Activated CD4-positive, CD25-positive, alpha-beta regulatory T cell treated with anti-CD3 and anti-CD28 coated beads, Interleukin-2, amount 50 U/mL, for 24 hours (primary cell): ENCODE results near the gene EHD4.
A peak's percentile ranks its signal among the peaks of the same experiment; 100 is the strongest.

Source experiments
- ATAC-seq, 2 donors: fragments of 150-1000 bp; cut with Tn5 transposase; one replicate each; pipeline ENCODE4 v1.10.0; 2021; ENCODE audit warnings: mild to moderate bottlenecking in 1 of 2, moderate library complexity in 1 of 2

The EHD4 gene

DNA sequence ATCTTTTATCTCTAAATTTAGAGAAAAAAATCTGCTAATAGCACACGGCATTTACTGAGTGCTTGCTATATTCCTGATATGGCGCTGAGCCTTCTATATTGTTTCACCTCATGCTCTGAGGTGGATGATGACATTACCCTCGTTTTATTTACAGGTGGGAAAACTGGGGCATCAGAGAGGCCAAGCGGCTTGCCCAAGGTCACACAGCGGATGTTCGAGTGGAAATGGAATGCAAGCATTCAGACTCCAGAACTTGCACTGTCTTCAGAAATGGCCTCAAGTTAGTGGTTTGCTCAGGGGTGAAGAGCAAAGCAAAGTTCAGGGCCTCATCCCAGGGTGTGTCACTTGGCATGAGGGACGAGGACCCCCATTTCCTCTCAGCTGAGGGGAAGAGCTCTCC is 17.3 kb downstream of the EHD4 start:
- ATAC-seq, result no peak

DNA sequence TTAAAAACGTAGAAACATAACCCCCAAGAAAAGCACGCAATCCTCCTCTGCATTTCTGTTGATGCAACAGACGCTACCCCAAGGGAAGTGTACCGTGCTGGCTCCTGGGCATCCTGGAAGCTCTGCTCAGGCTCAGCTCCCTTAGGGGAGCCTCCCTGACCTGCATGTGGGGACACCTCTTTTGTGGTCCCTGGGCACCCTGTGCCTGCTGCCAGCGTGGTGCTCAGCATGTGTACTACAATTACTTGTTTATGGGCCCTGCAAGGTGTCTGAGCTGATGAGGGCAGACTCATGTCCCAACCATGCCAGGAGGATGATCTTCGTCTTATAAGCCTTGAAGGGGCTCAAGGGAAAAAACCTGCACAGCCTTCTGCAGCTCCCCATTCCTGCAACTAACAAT is 18.3 kb downstream of the EHD4 start:
- no peak for ATAC-seq

DNA sequence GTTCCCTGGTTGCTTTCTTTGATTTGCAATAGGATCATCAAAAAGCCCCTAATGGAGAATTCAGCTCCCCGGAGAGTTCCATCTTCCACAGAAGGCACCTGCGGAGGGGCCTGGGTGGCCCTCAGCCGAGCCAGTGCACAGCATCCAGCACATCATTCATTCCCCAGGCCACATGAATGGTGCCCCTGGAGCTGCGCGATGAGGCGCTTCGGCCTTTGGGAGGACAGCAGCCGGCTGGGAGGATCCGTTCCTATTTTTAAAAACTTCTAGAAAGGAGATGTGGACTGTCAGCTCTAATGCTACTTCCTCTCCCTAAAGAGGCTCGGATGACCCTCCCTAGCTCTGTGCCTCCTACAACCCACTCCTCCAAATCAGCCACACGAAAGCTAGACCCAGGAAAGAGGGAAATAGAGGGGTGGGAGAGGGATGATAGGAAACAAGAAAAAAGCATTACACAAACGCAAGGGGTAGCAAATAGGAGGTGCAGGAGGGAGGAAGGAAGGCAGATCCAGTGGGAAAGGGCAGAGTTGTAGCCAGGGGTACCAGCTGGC is 20.3 kb downstream of the EHD4 start:
- ATAC-seq, result no peak

- ATAC-seq, result no peak
Observed at GRCh38 chr15:41951571-41951970, 20.8 kb downstream of the EHD4 start.

- no peak for ATAC-seq
Observed at GRCh38 chr15:41950489-41950888, 21.9 kb downstream of the EHD4 start.

GRCh38 chr15:41950127-41950483 is 22.3 kb downstream of the EHD4 start:
- ATAC-seq, result no peak

- no peak for ATAC-seq
Observed at GRCh38 chr15:41949401-41950126, 22.8 kb downstream of the EHD4 start.

DNA sequence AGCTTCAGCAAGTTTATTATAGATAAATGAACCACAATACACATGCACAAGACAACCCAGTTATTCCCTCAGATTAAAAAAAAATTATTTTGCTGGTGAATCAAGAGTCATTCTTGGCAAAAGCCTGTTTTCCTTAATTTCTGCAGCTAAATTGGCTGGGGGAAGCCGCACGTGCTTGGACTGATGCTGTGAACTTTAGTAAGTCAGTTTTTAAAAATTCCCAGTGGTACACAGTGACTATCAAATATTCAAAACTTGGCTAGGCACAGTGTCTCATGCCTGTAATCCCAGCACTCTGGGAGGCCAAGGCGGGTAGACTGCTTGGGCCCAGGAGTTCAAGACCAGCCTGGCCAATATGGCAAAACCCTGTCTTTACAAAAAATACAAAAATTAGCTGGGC is 23.9 kb downstream of the EHD4 start:
- no peak for ATAC-seq

DNA sequence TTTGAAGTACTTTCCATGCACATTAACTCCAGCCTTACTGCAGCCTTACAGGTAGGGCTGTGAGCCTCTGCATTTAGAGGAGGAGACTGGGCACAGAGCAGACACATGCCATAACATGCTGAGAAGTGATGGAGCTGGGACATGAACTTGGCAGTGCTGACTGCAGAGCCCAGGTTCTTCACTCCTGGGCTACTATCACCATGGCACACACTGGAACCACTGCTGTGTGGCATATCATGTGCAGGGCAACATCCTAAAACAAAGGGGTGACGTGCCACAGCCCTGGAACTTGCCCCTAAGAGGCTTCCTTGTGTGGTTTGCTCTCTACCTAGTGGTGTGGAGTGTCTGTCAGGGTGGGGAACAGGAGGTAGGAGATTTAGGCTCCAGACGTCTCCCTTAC is 25.4 kb downstream of the EHD4 start:
- ATAC-seq, result no peak

- ATAC-seq, result no peak
Observed at GRCh38 chr15:41945731-41946130, 26.6 kb downstream of the EHD4 start.

DNA sequence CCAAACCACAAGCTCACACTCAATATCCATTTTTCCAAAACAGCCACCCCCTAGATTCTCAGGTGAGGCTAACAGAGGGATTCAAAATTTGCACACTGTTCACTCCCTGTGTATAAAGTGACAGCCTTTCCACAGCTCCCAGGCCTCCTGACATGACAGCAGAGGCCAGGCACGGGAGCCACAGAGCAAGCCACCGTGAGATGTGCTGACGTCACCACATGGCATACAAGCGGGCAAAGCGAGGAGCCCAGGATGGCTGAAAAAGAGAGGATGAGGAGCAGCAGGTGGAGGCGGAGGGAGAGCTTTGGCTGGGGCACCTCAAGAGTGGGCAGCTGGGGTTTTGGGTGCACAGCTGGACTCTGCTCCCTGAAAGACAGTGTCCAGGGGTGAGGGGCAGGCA is 27.1 kb downstream of the EHD4 start:
- no peak for ATAC-seq

- ATAC-seq, result no peak
Observed at GRCh38 chr15:41944313-41944940, 27.9 kb downstream of the EHD4 start.

DNA sequence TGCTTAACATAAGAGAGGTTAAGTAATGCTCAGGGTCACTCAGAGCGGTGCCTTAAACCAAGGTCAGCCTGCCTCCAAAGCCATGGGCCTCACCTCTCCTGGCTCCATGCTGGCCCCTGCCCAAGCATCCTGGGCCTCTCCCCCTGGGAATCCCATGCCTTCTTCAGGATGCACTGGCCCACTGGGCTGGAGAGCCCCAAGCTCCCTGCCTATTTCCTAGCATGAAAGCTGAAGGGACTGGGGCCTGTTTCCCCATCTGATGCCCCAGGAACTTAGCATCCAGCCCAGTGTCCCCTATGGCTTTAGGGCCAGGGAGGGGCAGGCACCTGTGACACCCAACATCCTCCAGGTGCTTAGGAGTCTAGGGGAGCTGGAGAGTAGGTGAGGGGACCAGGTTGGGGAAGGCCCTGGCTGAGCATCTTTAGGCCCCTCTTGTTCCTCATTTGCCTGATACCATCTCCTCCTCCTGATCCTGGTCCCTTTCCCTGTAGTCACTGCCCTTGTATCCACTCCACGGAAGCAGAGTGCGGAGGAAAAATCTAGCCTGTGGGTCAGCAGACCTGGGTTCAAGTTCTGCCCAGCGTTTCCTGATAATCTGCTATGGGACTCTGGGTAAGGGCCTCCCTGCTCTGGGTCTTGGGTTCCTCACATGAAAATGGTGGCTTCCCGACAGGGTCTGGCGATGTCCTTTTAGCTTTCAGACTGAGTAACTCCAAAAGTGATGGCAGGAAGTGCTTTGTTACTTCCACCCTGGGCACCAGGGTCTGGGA is 28.6 kb downstream of the EHD4 start:
- no peak for ATAC-seq

DNA sequence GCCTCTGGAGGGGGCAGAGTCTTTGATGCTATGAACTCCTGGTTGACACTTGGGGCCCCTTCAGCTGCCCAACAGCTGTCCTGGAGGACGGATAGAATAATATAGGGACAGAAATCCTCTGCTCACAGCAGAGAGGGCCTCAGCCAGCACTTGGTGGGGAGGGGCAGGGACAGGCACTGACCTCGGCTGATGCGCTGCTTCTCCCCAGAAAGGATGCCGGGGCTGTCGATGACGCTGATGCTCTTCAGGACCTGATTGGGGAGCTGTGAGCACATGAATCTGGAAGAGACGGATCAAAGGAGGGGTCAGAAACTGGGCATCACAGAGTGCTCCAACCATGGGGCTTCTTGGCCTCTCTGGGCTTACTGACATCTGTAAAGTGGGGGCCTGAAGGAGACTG is 29.5 kb downstream of the EHD4 start:
- no peak for ATAC-seq

GRCh38 chr15:41941644-41942415 is 30.5 kb downstream of the EHD4 start:
- no peak for ATAC-seq

- ATAC-seq, result peak; percentile 84 to 87
Observed at GRCh38 chr15:41940441-41940857, 31.9 kb downstream of the EHD4 start.

DNA sequence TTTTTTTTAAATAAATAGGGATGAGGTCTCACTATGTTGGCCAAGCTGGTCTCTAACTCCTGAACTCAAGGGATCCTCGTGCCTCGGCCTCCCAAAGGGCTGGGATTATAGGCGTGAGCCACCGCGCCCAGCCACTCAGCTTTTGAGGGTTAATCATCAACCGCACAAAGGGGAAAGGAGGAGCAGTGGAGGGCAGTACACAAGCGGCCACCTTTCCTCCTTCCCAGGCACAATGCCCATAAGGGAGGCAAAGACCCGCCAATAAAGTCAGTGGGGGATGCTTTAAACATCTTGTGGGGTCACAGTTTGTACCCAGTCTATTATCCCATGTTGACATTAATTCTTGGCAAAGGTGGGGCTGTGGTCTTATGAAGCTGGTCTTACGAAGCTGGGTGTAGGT is 32.4 kb downstream of the EHD4 start:
- ATAC-seq, result no peak

DNA sequence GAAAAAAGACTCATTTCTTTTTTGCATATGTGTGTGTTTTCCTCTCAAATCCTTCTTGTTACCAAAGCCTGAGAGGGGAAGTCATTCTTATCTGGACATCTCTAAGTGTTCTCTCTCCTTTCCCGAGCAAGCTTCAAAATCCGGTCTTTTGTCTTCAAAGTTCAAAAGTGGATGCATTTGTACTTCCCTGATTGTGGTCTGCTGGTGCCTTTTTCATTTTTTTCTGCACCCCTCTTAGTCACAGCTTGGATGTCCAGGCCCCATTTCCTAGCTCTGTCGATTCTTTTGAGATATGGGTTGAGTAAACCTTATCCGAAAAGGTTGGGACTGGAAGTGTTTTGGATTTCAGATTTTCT is 34.8 kb downstream of the EHD4 start:
- ATAC-seq, result no peak

DNA sequence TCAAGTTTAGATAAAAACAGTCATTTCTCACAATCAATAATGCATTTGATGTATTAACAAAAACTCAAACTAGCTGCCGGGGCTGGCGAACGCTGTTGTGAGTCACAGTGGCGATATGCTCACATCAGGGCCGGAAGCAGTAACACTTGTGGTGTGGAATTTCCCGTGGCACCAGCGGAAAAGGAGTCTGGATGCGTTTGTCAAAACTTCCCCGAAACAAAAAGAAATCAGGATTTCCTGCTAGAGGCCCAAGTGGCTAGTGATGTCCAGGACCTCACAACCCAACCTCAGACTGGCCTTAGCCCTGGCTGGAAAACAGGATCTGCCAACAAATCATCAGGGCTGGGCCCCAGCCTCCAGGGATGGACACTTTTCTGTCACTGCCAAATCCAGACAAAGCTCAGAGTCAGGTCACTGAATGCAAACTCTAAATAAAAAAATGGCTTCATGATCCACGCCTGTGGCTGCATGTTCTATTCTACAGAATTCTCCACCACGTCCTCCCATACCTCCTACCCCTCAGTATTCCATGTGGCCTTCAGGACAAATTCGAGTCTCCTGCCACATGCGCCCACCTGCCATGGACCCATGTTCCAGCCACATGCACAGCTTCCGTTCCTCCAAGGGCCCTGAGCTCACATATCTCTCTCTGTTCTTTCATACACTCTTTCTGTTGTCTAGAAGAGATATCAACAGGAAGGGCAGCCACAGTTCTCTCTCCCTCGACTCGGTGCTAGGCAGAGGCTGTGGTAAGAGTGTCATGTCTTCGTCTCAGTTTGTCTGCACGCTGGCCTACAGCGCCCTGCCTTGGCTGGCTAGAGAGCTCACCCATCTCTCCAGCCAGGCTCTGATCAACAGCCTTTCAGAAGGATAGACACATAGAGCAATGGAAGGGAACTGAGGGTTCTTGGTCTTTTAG is 35.4 kb downstream of the EHD4 start:
- peak; percentile 54 to 62 for ATAC-seq

DNA sequence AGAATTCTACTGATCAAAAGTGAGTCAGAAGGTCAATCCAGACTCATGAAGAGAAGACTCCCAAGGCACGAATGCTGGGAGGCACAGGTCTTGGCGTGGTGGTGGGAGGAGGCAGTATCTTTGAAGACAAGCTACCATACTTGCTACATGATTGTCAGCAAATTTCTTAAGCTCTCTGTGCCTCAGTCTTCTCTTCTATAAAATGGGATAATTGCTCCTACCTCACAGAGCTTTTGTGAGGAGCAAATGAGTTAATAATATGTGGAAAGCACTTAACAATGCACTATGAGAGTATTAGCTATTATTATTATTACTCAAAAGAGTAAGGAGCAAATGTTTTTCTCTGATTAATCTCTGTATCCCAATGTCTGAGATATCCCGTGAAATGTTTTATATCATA is 36.2 kb downstream of the EHD4 start:
- no peak for ATAC-seq

DNA sequence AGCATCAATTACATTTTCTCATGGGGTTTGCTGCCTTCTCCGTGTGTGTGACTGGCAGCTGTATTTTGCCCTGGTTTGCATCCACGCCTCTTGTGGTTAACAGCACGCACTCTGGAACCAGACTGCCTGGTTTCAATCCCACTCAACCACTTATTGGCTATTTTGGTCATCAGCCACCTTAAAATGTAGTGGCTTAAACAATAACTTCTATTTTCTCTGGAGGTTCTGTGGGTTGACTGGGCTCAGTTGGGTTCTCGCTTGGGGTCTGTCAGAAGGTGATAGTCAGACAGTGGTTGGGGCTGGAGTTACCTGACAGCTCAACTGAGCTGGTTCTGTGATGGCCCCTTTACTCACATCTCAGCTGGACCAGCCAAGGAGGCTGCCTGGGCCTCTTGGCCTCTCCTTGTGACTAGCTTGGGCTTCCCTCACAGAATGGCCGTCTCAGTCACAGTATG is 36.8 kb downstream of the EHD4 start:
- ATAC-seq, result no peak

DNA sequence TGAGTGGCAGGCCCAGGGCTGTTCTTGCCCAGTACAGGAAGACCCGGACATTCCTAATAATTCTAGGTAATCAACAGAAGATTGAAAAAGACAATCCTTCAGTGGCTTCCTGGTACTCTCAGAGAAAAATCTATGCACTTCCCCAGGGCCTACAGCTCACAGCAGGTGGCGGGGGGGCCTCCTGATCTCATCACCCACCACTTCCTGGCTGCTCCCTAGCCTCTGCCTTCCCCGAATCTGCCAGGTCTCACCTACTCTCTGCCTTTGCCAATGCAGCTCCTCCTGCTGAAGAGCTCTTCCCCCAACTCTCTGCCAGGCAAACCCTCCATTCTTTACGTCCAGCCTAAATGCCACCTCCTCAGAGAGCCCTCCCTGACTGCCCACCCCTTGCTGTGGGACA is 37.5 kb downstream of the EHD4 start:
- peak; percentile 60 to 63 for ATAC-seq
